ENCODE measurements around the gene NEK1.
A peak's percentile ranks its signal among the peaks of the same experiment; 100 is the strongest.
"Not testable (repeated sequence)": the region's sequence is repeated elsewhere in the genome, so short reads cannot be mapped to it uniquely, and the experiment has no call there.

NEK1 gene

DNA sequence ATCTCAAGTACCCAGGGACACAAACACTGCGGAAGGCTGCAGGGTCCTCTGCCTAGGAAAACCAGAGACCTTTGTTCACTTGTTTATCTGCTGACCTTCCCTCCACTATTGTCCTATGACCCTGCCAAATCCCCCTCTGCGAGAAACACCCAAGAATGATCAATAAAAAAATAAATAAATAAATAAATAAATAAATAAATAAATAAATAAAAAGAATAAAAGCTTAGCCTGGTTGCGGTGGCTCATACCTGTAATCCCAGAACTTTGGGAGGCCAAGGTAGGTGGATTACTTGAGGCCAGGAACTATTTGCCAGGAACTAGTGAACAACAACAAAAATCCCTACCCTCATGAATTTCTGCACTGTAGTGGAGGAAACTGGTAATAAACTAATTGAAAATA lies 41.4 kb downstream of the NEK1 start:
- DNase-seq; H3K4me3 ChIP-seq (ENCODE audit: low read length); H3K23ac ChIP-seq (ENCODE audit: low read length); H3K9ac ChIP-seq (ENCODE audit: low read length); H3K18ac ChIP-seq (ENCODE audit: low read length); H4K8ac ChIP-seq (ENCODE audit: low read depth, low read length); H4K5ac ChIP-seq (ENCODE audit: low read length); H3K79me2 ChIP-seq (ENCODE audit: control insufficient read depth, insufficient read depth, low read length); H3K27ac ChIP-seq (ENCODE audit: low read depth, low read length); H2AK5ac ChIP-seq (ENCODE audit: low read length); H3K79me1 ChIP-seq (ENCODE audit: low read length); H3K27me3 ChIP-seq (ENCODE audit: insufficient read depth, low read length, poor library complexity); H3K4ac ChIP-seq (ENCODE audit: low read depth, low read length); H3K56ac ChIP-seq (ENCODE audit: low read length); H2BK120ac ChIP-seq (ENCODE audit: low read depth, low read length); H2BK5ac ChIP-seq (ENCODE audit: low read length); H2BK15ac ChIP-seq (replicated peaks; ENCODE audit: low read depth); H3K36me3 ChIP-seq (ENCODE audit: control insufficient read depth, insufficient read depth, low read length); H3K4me1 ChIP-seq (ENCODE audit: control insufficient read depth, low read depth, low read length); H3K4me2 ChIP-seq (ENCODE audit: low read length): not testable (repeated sequence)
- no CpG with 5 or more reads among the region's 3 CpGs for WGBS (ENCODE audit: extremely low coverage, insufficient coverage, low lambda C conversion rate)

DNA sequence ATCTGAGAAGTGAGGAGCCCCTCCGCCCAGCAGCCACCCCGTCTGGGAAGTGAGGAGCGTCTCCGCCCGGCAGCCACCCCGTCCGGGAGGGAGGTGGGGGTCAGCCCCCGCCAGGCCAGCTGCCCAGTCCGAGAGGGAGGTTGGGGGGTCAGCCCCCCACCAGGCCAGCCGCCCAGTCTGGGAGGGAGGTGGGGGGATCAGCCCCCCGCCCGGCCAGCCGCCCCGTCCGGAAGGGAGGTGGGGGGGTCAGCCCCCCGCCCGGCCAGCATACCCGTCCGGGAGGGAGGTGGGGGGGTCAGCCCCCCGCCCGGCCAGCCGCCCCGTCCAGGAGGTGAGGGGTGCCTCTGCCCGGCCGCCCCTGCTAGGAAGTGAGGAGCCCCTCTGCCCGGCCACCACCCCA lies 42.1 kb downstream of the NEK1 start:
- not testable (repeated sequence) for H2BK5ac ChIP-seq (ENCODE audit: low read length); H4K8ac ChIP-seq (ENCODE audit: low read depth, low read length); H3K4me3 ChIP-seq (ENCODE audit: low read length); H3K9ac ChIP-seq (ENCODE audit: low read length); H3K18ac ChIP-seq (ENCODE audit: low read length); H3K79me2 ChIP-seq (ENCODE audit: control insufficient read depth, insufficient read depth, low read length); H3K36me3 ChIP-seq (ENCODE audit: control insufficient read depth, insufficient read depth, low read length); H3K56ac ChIP-seq (ENCODE audit: low read length); H2BK120ac ChIP-seq (ENCODE audit: low read depth, low read length); H3K23ac ChIP-seq (ENCODE audit: low read length); H4K5ac ChIP-seq (ENCODE audit: low read length); H3K4ac ChIP-seq (ENCODE audit: low read depth, low read length); H3K4me2 ChIP-seq (ENCODE audit: low read length); H2BK15ac ChIP-seq (replicated peaks; ENCODE audit: low read depth); H3K27me3 ChIP-seq (ENCODE audit: insufficient read depth, low read length, poor library complexity); H3K79me1 ChIP-seq (ENCODE audit: low read length); H2AK5ac ChIP-seq (ENCODE audit: low read length); DNase-seq; H3K27ac ChIP-seq (ENCODE audit: low read depth, low read length); H3K4me1 ChIP-seq (ENCODE audit: control insufficient read depth, low read depth, low read length)
- WGBS (ENCODE audit: extremely low coverage, insufficient coverage, low lambda C conversion rate), result no CpG with 5 or more reads among the region's 26 CpGs

DNA sequence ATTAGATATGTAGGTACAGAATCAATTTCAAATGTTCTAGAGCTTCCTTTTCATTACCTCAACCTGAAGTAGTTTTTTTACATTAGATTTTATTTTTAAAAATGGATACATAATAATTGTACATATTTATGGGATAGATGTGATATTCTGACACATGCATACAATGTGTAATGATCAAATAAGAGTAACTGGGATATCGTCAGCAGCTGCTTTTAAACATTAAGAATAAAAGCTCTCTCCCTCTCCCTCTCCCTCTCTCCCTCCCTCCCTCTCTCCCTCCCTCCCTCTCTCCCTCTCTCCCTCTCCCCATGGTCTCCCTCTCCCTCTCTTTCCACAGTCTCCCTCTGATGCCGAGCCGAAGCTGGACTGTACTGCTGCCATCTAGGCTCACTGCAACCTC lies 43.2 kb downstream of the NEK1 start:
- H2BK5ac ChIP-seq (ENCODE audit: low read length); H3K27me3 ChIP-seq (ENCODE audit: insufficient read depth, low read length, poor library complexity); H2BK120ac ChIP-seq (ENCODE audit: low read depth, low read length); H3K4me2 ChIP-seq (ENCODE audit: low read length); H3K18ac ChIP-seq (ENCODE audit: low read length); H3K4me1 ChIP-seq (ENCODE audit: control insufficient read depth, low read depth, low read length); H3K79me1 ChIP-seq (ENCODE audit: low read length); H2BK15ac ChIP-seq (replicated peaks; ENCODE audit: low read depth); H3K4me3 ChIP-seq (ENCODE audit: low read length); DNase-seq; H3K4ac ChIP-seq (ENCODE audit: low read depth, low read length); H4K5ac ChIP-seq (ENCODE audit: low read length); H4K8ac ChIP-seq (ENCODE audit: low read depth, low read length); H3K27ac ChIP-seq (ENCODE audit: low read depth, low read length); H3K23ac ChIP-seq (ENCODE audit: low read length); H3K9ac ChIP-seq (ENCODE audit: low read length); H3K79me2 ChIP-seq (ENCODE audit: control insufficient read depth, insufficient read depth, low read length); H2AK5ac ChIP-seq (ENCODE audit: low read length); H3K56ac ChIP-seq (ENCODE audit: low read length); H3K36me3 ChIP-seq (ENCODE audit: control insufficient read depth, insufficient read depth, low read length): not testable (repeated sequence)
- no CpG with 5 or more reads among the region's 3 CpGs for WGBS (ENCODE audit: extremely low coverage, insufficient coverage, low lambda C conversion rate)

DNA sequence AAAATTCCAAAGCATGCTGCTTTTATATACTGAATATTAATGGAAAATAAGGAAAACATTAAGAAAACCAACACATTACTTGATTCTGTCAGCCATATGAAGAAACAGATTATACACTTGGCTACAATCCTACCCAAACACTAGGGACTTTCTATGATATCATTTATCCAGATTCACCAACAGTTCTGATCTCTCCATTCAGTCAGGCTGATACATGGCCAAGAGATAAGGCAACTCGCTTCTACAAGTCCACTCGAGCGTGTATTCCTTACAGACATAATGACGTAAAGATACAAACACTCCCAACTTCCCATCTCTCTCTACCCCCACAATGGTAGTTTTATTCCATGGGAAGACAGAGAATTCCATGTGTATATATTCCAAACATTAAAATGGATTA lies 44.5 kb downstream of the NEK1 start:
- Histone ChIP-seq H2BK5ac (ENCODE audit: low read length) (no peak overlapping the region), H3K23ac (ENCODE audit: low read length) (no peak overlapping the region), H3K4ac (ENCODE audit: low read depth, low read length) (no peak overlapping the region), H2AK5ac (ENCODE audit: low read length) (no peak overlapping the region), H3K56ac (ENCODE audit: low read length) (no peak overlapping the region), H2BK15ac (replicated peaks; ENCODE audit: low read depth) (no peak overlapping the region), H3K18ac (ENCODE audit: low read length) (no peak overlapping the region), H3K27ac (ENCODE audit: low read depth, low read length) (no peak overlapping the region), H3K9ac (ENCODE audit: low read length) (no peak overlapping the region), H4K5ac (ENCODE audit: low read length) (no peak overlapping the region), H2BK120ac (ENCODE audit: low read depth, low read length) (no peak overlapping the region), H3K4me2 (ENCODE audit: low read length) (no peak overlapping the region), H3K79me1 (ENCODE audit: low read length) (no peaks in the 10 kb centered on the region), H3K79me2 (ENCODE audit: control insufficient read depth, insufficient read depth, low read length) (no peaks in the 10 kb centered on the region), H3K4me3 (ENCODE audit: low read length) (no peak overlapping the region), H3K27me3 (ENCODE audit: insufficient read depth, low read length, poor library complexity) (no peaks in the 10 kb centered on the region), H3K4me1 (ENCODE audit: control insufficient read depth, low read depth, low read length) (no peaks in the 10 kb centered on the region), H3K36me3 (ENCODE audit: control insufficient read depth, insufficient read depth, low read length) (no peaks in the 10 kb centered on the region), H4K8ac (ENCODE audit: low read depth, low read length) (no peak overlapping the region)
- no peak for DNase-seq
- no CpG with 5 or more reads among the region's 4 CpGs for WGBS (ENCODE audit: extremely low coverage, insufficient coverage, low lambda C conversion rate)

DNA sequence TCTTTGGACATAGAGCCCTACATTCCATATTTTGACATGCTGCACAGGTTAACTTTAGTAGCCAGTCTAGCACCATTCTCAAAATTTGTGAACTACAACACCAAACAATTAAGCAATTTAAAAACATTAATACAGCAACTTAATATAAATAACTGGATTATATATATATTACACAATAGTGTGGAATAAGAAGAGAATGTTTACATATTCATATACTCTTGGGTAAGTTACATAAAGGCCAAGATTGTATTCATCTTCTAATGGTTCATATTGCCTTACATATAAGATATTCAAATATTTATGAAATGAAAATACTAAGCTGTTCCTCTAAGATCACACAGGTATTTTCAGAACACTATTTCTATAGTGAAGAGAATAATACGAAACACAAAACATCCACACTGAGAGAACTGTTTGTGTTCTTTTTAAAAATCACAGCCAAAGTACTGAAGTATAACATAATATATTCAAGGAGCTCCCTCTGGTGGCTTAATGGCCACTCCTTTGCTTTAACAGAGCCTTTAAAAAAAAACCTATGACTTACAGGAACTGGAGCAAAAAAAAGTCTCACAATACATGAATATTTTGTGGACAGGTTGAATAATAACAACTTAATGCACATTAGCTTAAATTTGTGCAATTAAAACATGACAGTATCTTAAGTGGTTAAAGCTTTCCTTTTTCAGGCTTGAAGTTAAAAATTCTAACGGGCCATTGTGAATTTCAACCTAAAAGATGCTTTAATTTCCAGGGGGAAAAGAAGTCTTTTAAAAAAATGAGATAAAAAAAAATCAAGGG lies 46.2 kb downstream of the NEK1 start:
- Histone ChIP-seq H3K4me1 (ENCODE audit: control insufficient read depth, low read depth, low read length) (no peaks in the 10 kb centered on the region), H3K4me2 (ENCODE audit: low read length) (no peak overlapping the region), H3K56ac (ENCODE audit: low read length) (no peak overlapping the region), H2AK5ac (ENCODE audit: low read length) (no peak overlapping the region), H4K8ac (ENCODE audit: low read depth, low read length) (no peak overlapping the region), H4K5ac (ENCODE audit: low read length) (no peak overlapping the region), H2BK5ac (ENCODE audit: low read length) (no peak overlapping the region), H3K18ac (ENCODE audit: low read length) (no peak overlapping the region), H3K27me3 (ENCODE audit: insufficient read depth, low read length, poor library complexity) (no peaks in the 10 kb centered on the region), H3K4ac (ENCODE audit: low read depth, low read length) (no peak overlapping the region), H3K79me2 (ENCODE audit: control insufficient read depth, insufficient read depth, low read length) (no peaks in the 10 kb centered on the region), H3K27ac (ENCODE audit: low read depth, low read length) (no peak overlapping the region), H2BK15ac (replicated peaks; ENCODE audit: low read depth) (no peak overlapping the region), H3K4me3 (ENCODE audit: low read length) (no peak overlapping the region), H3K79me1 (ENCODE audit: low read length) (no peaks in the 10 kb centered on the region), H3K23ac (ENCODE audit: low read length) (no peak overlapping the region), H3K9ac (ENCODE audit: low read length) (no peak overlapping the region), H2BK120ac (ENCODE audit: low read depth, low read length) (no peak overlapping the region), H3K36me3 (ENCODE audit: control insufficient read depth, insufficient read depth, low read length) (no peaks in the 10 kb centered on the region)
- WGBS (ENCODE audit: extremely low coverage, insufficient coverage, low lambda C conversion rate), result no CpG with 5 or more reads among the region's 2 CpGs
- peak; percentile 48 for DNase-seq

DNA sequence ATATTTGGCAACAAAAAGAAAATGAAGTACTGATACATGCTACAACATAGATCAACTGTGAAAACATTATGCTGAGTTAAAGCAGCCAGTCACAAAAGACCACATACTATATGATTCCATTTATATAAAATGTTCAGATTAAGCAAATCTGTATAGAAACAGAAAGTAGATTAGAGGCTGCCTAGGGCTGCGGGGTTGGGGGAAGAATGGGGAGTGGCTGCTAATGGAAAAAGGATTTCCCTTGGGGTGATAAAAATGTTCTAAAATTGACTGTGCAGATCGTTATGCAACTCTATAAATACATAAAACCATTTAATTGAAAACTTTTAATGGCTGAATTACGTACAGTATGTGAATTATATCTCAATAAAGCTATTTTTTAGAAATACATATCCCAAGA lies 46.8 kb downstream of the NEK1 start:
- Histone ChIP-seq H4K8ac (ENCODE audit: low read depth, low read length) (no peak overlapping the region), H2BK120ac (ENCODE audit: low read depth, low read length) (no peak overlapping the region), H3K4me1 (ENCODE audit: control insufficient read depth, low read depth, low read length) (no peaks in the 10 kb centered on the region), H3K4me3 (ENCODE audit: low read length) (no peak overlapping the region), H3K9ac (ENCODE audit: low read length) (no peak overlapping the region), H3K4ac (ENCODE audit: low read depth, low read length) (no peak overlapping the region), H3K23ac (ENCODE audit: low read length) (no peak overlapping the region), H3K36me3 (ENCODE audit: control insufficient read depth, insufficient read depth, low read length) (no peaks in the 10 kb centered on the region), H2AK5ac (ENCODE audit: low read length) (no peak overlapping the region), H3K4me2 (ENCODE audit: low read length) (no peak overlapping the region), H3K27ac (ENCODE audit: low read depth, low read length) (no peak overlapping the region), H2BK15ac (replicated peaks; ENCODE audit: low read depth) (no peak overlapping the region), H3K79me2 (ENCODE audit: control insufficient read depth, insufficient read depth, low read length) (no peaks in the 10 kb centered on the region), H3K56ac (ENCODE audit: low read length) (no peak overlapping the region), H4K5ac (ENCODE audit: low read length) (no peak overlapping the region), H3K79me1 (ENCODE audit: low read length) (no peaks in the 10 kb centered on the region), H2BK5ac (ENCODE audit: low read length) (no peak overlapping the region), H3K18ac (ENCODE audit: low read length) (no peak overlapping the region), H3K27me3 (ENCODE audit: insufficient read depth, low read length, poor library complexity) (no peaks in the 10 kb centered on the region)
- DNase-seq, result no peak
- no CpG with 5 or more reads among the region's 3 CpGs for WGBS (ENCODE audit: extremely low coverage, insufficient coverage, low lambda C conversion rate)
